Upper lobe of left lung (tissue), 4 donors: ENCODE data around the gene TSPO.

Experiments
- CTCF ChIP-seq, 6 experiments: fragments of 450-650 bp in 4 of 6; fragments of 200-600 bp in 2 of 6; sonication (generic) in 2 of 6; IDR thresholded peaks; one replicate each; pipeline ENCODE4 v1.5.1; 2016 to 2019; ENCODE audit warnings: antibody characterized with exemption in 6 of 6
- POLR2A ChIP-seq, 4 donors: fragments of 450-650 bp; IDR thresholded peaks; one replicate each; pipeline ENCODE4 v1.5.1; 2016 to 2017; ENCODE audit warnings: antibody characterized with exemption in 4 of 4, mild to moderate bottlenecking in 2 of 4

GRCh38 chr22:43176090-43176489, 24.7 kb downstream of the TSPO start:
- TF ChIP-seq CTCF (IDR thresholded peaks at IDR 0.05) (no peak), POLR2A (IDR thresholded peaks at IDR 0.05) (no peak)
